Fibroblast of villous mesenchyme (primary cell): ENCODE data around the gene ISCU. TPM values are rescaled to one million over a fixed set of nuclear protein-coding genes. Genes with fewer than 3 reads are reported as not detected.
"Not testable (repeated sequence)": the region's sequence is repeated elsewhere in the genome, so short reads cannot be mapped to it uniquely, and the experiment has no call there.

Experiments used
- DNase-seq: peaks from one replicate; pipeline ENCODE4 v3.0.0-alpha.2; 2010; ENCODE audit warnings: low read depth
- H3K4me3 ChIP-seq: 2 replicates; pipeline ENCODE4 v1.5.1; 2011; ENCODE audit warnings: low read depth, mild to moderate bottlenecking, low read length
- CTCF ChIP-seq: IDR thresholded peaks from 2 replicates; pipeline ENCODE4 v1.5.1; 2012; ENCODE audit warnings: low read depth, mild to moderate bottlenecking, low read length; ENCODE audit not compliant: insufficient read depth
- total RNA-seq: library from RNA; depleted of rRNA; stranded (reverse); fragments of >200 nt; gene quantifications from 2 replicates; pipeline ENCODE4 v1.2.3, GENCODE V29; 2012

ISCU gene
- total RNA-seq, 1 donor: 105 TPM

DNA sequence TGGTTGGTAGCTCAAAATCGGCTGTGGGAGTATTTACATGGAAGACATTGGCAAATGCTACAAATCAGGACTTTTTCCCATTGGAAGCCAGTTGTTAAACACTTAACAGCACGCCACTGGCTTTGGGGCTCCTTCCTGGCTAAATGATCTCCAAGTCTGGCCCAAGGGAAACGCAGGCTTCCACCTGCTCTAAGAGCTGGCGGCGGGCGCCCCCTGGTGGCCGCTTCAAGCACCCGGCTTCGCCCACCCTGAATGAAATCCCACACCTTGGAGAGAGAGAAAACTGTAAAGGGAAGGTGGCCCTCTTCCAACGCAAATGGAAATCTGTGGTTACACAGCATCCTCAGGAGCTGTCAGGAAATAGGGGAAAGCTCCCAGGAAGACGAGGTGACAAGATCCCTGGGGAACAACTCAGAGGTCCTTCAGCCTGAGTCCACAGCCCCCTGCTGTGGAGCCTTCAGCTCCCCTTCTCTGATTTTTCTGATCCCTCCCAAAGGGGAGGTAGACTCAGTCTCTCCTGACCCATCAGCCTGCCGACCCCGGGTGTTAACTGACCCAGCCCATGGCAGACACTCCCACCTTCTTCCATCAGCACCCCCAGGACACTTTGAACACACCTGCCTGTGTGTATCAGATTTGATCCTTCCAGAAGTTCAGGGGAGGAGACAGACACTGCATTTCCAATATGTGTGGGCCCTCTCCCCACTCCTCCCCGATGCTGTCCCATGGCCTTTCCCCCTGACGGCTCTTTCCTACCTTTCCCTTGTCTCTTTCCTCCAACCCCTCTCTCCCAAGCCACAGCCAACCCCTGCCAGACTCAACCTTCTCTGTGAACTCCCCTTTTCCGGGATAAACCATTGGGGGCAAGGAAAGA lies 55.9 kb downstream of the ISCU start:
- peak; percentile 90 for DNase-seq
- TF ChIP-seq CTCF: peak; percentile 93
- no peak overlapping the region for H3K4me3 ChIP-seq

- DNase-seq, H3K4me3 ChIP-seq: not testable (repeated sequence)
Observed at GRCh38 chr12:108618953-108619274, 56.5 kb downstream of the ISCU start.

Other genes starting within 250 kb of the ISCU start
- 1.7 and 1.9 TPM in 2 replicates for gene CMKLR1, start 223.3 kb upstream of the ISCU start, total RNA-seq
- gene FICD, start 47.3 kb upstream of the ISCU start, total RNA-seq: 8.1 and 9.9 TPM in 2 replicates
- gene SART3, start 1.4 kb upstream of the ISCU start, total RNA-seq: 41.2 and 59.2 TPM in 2 replicates
- 83.3 and 186 TPM in 2 replicates for gene TMEM119, start 35.5 kb downstream of the ISCU start, total RNA-seq
- gene SELPLG, start 71.3 kb downstream of the ISCU start, total RNA-seq: 1.3 and 2.2 TPM in 2 replicates
- 433 and 457 TPM in 2 replicates for gene CORO1C, start 168.9 kb downstream of the ISCU start, total RNA-seq